WERI-Rb-1 (cell line): ENCODE data around the gene UBE2N.
A peak's percentile ranks its signal among the peaks of the same experiment; 100 is the strongest.

Experiments
- DNase-seq: peaks from one replicate; pipeline ENCODE4 v3.0.0-alpha.2; 2020
- H3K27ac ChIP-seq: fragments of 250-450 bp; sonication (Bioruptor Pico); 2 replicates; pipeline ENCODE4 v1.5.1; 2020; ENCODE audit warnings: mild to moderate bottlenecking, moderate library complexity
- H3K27me3 ChIP-seq: fragments of 250-450 bp; sonication (Bioruptor Pico); 2 replicates; pipeline ENCODE4 v1.5.1; 2021; ENCODE audit warnings: mild to moderate bottlenecking, low read depth, moderate library complexity; ENCODE audit not compliant: insufficient read depth, severe bottlenecking
- H3K36me3 ChIP-seq: fragments of 250-450 bp; sonication (Bioruptor Pico); 2 replicates; pipeline ENCODE4 v1.5.1; 2020; ENCODE audit warnings: mild to moderate bottlenecking, moderate library complexity
- H3K4me3 ChIP-seq: 2 replicates; pipeline ENCODE4 v1.5.1; 2011; ENCODE audit warnings: low read depth, mild to moderate bottlenecking, control low read depth, low read length
- H3K9me3 ChIP-seq: fragments of 250-450 bp; sonication (Bioruptor Pico); 2 replicates; pipeline ENCODE4 v1.5.1; 2021; ENCODE audit warnings: mild to moderate bottlenecking, moderate library complexity; ENCODE audit not compliant: severe bottlenecking
- TF ChIP-seq, protein P1 (sequence below): IDR thresholded peaks from 2 replicates; pipeline ENCODE4 v1.5.1; 2011; ENCODE audit warnings: low read depth, mild to moderate bottlenecking, control low read depth, inconsistent platforms, low read length

Gene UBE2N

DNA sequence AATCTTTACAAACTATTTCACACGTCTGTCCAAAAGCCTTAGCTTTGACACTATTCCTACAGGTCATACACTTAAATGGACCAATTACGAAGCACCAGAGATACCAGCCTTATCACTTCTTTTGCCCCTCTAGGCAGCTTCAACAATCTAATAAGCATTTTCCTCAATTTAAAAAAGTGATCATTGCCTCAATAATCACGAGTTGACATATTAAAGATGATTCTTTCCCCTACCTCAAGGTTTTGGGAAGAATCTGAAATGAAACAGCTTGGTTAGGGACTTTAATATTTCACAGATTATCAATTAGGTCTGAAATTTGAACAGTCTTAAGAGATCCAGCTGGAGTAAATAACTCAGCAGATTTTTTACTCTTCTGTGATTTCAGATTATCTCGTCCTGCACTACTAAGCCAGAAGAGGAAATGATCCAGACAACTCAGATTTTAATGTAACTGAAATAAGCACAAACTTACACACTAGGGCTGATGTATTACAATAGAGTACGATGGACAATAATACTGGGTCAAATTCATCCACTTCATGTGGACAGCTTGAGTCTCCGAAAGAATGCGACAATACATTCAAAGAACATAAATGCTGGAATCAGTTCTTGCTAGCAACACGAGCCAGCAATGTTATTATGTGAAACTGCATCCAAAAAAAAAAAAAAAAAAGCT is 15.9 kb downstream of the UBE2N start:
- TF ChIP-seq, protein P1, sequence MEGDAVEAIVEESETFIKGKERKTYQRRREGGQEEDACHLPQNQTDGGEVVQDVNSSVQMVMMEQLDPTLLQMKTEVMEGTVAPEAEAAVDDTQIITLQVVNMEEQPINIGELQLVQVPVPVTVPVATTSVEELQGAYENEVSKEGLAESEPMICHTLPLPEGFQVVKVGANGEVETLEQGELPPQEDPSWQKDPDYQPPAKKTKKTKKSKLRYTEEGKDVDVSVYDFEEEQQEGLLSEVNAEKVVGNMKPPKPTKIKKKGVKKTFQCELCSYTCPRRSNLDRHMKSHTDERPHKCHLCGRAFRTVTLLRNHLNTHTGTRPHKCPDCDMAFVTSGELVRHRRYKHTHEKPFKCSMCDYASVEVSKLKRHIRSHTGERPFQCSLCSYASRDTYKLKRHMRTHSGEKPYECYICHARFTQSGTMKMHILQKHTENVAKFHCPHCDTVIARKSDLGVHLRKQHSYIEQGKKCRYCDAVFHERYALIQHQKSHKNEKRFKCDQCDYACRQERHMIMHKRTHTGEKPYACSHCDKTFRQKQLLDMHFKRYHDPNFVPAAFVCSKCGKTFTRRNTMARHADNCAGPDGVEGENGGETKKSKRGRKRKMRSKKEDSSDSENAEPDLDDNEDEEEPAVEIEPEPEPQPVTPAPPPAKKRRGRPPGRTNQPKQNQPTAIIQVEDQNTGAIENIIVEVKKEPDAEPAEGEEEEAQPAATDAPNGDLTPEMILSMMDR = no peak
- H3K9me3 ChIP-seq = no peaks in the 10 kb centered on the region
- peak overlapping the region; percentile 83 for H3K27ac ChIP-seq
- H3K27me3 ChIP-seq = no peaks in the 10 kb centered on the region
- H3K4me3 ChIP-seq = peak overlapping the region; percentile 30
- DNase-seq = no peak
- no peaks in the 10 kb centered on the region for H3K36me3 ChIP-seq

DNA sequence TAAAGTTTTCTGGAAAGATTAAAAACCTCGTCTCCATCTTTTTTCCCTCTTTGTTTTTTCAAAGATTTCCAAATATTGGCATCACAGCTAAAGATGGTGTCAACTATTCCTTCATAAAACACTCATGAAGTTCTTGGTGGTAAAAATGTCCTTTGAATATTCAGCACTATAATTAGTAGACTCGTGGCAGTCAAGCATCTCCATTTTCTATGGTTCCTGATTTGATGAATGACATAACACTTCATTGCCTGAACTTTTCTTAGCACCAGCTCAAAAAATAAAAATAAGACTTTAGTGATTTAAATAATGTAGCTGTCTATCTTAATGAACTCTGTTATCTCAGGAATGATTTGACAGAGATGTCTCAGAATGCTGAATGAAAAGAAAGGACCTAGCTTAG is 19.7 kb downstream of the UBE2N start:
- Histone ChIP-seq H3K27me3 (no peaks in the 10 kb centered on the region), H3K9me3 (no peaks in the 10 kb centered on the region), H3K36me3 (no peaks in the 10 kb centered on the region; the same call in 1 of the 2 replicates), H3K27ac (peak overlapping the region; percentile 83; the same call in 1 of the 2 replicates), H3K4me3 (no peak overlapping the region)
- DNase-seq = no peak
- TF ChIP-seq, protein P1 = no peak

DNA sequence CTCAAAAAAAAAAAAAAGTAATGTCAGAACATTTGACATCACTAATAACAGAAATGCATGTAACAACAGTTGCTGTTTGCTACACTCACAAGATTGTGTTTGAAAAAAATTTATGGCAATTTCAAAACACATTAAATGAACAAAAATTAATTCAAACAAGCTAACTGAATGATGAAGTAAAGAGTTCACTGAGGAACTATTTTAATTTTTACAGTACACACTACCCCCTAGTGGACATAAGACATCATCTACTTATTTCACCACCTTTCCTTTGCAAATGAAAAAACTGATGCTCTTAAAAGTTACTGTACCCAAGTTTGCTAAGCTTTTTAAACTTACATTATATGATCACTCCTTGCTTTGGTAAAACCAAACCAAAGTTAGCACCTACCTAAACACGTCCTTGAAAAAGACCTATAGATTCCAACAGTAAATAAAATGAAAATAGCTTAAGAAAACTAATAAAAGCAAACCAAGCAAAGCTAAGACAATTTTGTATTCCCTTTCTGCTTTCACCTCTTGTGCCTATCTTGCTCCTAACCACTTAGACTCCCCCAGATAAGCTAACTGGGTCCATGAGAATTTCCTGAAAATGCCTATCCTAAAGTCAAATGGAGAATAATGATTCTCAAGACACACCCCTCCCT is 22.2 kb downstream of the UBE2N start:
- DNase-seq = no peak
- no peak overlapping the region for H3K27ac ChIP-seq
- H3K27me3 ChIP-seq = no peaks in the 10 kb centered on the region
- TF ChIP-seq, protein P1 = peak; percentile 25; the same call in 1 of the 2 replicates
- H3K36me3 ChIP-seq = no peaks in the 10 kb centered on the region; the same call in 1 of the 2 replicates
- no peak overlapping the region for H3K4me3 ChIP-seq
- no peaks in the 10 kb centered on the region for H3K9me3 ChIP-seq

- TF ChIP-seq, protein P1 = no peak
- Histone ChIP-seq H3K9me3 (no peaks in the 10 kb centered on the region), H3K36me3 (no peaks in the 10 kb centered on the region; the same call in 1 of the 2 replicates), H3K27ac (no peak overlapping the region), H3K27me3 (no peaks in the 10 kb centered on the region), H3K4me3 (no peak overlapping the region)
- DNase-seq = no peak
Measured at GRCh38 chr12:93417967-93418480, 23.7 kb downstream of the UBE2N start.

- Histone ChIP-seq H3K9me3 (no peaks in the 10 kb centered on the region), H3K4me3 (no peak overlapping the region), H3K36me3 (peaks cover 7% of the 10 kb centered on the region), H3K27me3 (no peaks in the 10 kb centered on the region), H3K27ac (no peak overlapping the region)
- no peak for DNase-seq
- TF ChIP-seq, protein P1 = no peak
Measured at GRCh38 chr12:93415723-93416464, 25.9 kb downstream of the UBE2N start.
